Measurements from ENCODE around the gene YIPF5. TPM values are rescaled to one million over a fixed set of nuclear protein-coding genes. Genes with fewer than 3 reads are reported as not detected.

The YIPF5 gene
- total RNA-seq, 4 donors from 2014 or later: 15.5 to 26.5 (median 19.5) TPM

GRCh38 chr5:144117412-144117811, 53.0 kb downstream of the YIPF5 start:
- no peak for TF ChIP-seq CTCF (IDR thresholded peaks at IDR 0.05 in 4 of 5, conservative IDR thresholded peaks at IDR 0.05 in 1 of 5)
- TF ChIP-seq POLR2A (IDR thresholded peaks at IDR 0.05): no peak
- Histone ChIP-seq H3K9me3 (no peaks in the 10 kb centered on the region), H3K4me3 (no peak overlapping the region), H3K4me1 (no peaks in the 10 kb centered on the region), H3K27me3 (no peaks in the 10 kb centered on the region), H3K36me3 (no peaks in the 10 kb centered on the region), H3K27ac (no peak overlapping the region)
- intact Hi-C loops (cut with DNase I; ENCODE audit: low total_unique reads) (no loop called here), in situ Hi-C loops (cut with MboI; ENCODE audit: low sequenced_read_pairs in 4 of 4) (no loop called here)
- ATAC-seq (no peak), DNase-seq (no peak)

- H3K27ac ChIP-seq: no peak overlapping the region
- no peaks in the 10 kb centered on the region for H3K9me3 ChIP-seq
- no peak for TF ChIP-seq POLR2A (IDR thresholded peaks at IDR 0.05)
- no peak for TF ChIP-seq CTCF (IDR thresholded peaks at IDR 0.05 in 4 of 5, conservative IDR thresholded peaks at IDR 0.05 in 1 of 5)
- H3K4me3 ChIP-seq: no peak overlapping the region
- in situ Hi-C loops (cut with MboI; ENCODE audit: low sequenced_read_pairs in 4 of 4) (no loop called here), intact Hi-C loops (cut with DNase I; ENCODE audit: low total_unique reads) (no loop called here)
- no peaks in the 10 kb centered on the region for H3K4me1 ChIP-seq
- DNase-seq (no peak), ATAC-seq (no peak)
- H3K27me3 ChIP-seq: no peaks in the 10 kb centered on the region
- H3K36me3 ChIP-seq: no peaks in the 10 kb centered on the region
Observed at GRCh38 chr5:144114571-144114970, 55.9 kb downstream of the YIPF5 start.

Other genes starting within 250 kb of the YIPF5 start
- under 1 TPM in 1 of 4 donors, not detected in 3; 0.02 TPM for gene KCTD16, start 214 bp upstream of the YIPF5 start, total RNA-seq